ENCODE results near the gene MINDY2. TPM values are rescaled to one million over a fixed set of nuclear protein-coding genes. Genes with fewer than 3 reads are reported as not detected.
A peak's percentile ranks its signal among the peaks of the same experiment; 100 is the strongest.

The MINDY2 gene
- total and polyA plus RNA-seq, 9 of the 15 experiments (the other 6 are each of a cell fraction or from before 2014, with no cell fraction given): 2.4 to 15.3 (median 7.2) TPM

- TF ChIP-seq RERE (CRISPR knock-in tag; IDR thresholded peaks at IDR 0.05; ENCODE audit: borderline replicate concordance) (no peak), MGA (IDR thresholded peaks at IDR 0.05) (no peak), PHF8 (IDR thresholded peaks at IDR 0.05; ENCODE audit: borderline replicate concordance, low read length) (peak; percentile 72; the same call in 1 of the 2 replicates), NCOA6 (IDR thresholded peaks at IDR 0.05) (no peak)
- TF ChIP-seq, protein P1, sequence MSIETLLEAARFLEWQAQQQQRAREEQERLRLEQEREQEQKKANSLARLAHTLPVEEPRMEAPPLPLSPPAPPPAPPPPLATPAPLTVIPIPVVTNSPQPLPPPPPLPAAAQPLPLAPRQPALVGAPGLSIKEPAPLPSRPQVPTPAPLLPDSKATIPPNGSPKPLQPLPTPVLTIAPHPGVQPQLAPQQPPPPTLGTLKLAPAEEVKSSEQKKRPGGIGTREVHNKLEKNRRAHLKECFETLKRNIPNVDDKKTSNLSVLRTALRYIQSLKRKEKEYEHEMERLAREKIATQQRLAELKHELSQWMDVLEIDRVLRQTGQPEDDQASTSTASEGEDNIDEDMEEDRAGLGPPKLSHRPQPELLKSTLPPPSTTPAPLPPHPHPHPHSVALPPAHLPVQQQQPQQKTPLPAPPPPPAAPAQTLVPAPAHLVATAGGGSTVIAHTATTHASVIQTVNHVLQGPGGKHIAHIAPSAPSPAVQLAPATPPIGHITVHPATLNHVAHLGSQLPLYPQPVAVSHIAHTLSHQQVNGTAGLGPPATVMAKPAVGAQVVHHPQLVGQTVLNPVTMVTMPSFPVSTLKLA (conservative IDR thresholded peaks at IDR 0.05): peak; percentile 94 to 96
Observed at GRCh38 chr15:58749532-58750337, 21.4 kb upstream of the MINDY2 start, which contains the start of gene ADAM10 (continued).

Measured in K562 (cell line).